Osteoblast (primary cell): Measurements from ENCODE around the gene IL36G. TPM values are rescaled to one million over a fixed set of nuclear protein-coding genes. Genes with fewer than 3 reads are reported as not detected.
A peak's percentile ranks its signal among the peaks of the same experiment; 100 is the strongest.

Experiments used
- DNase-seq: peaks from one replicate; pipeline ENCODE4 v3.0.0; 2011; ENCODE audit warnings: low spot score, mixed read lengths; ENCODE audit not compliant: insufficient read length; ENCODE audit errors: missing footprints
- H2AFZ ChIP-seq: 2 replicates; pipeline ENCODE4 v1.6.0; 2011; ENCODE audit warnings: mild to moderate bottlenecking, low read length
- H3K27ac ChIP-seq: 2 replicates; pipeline ENCODE4 v1.5.1; 2011; ENCODE audit warnings: mild to moderate bottlenecking, low read depth, low read length, moderate library complexity
- H3K27me3 ChIP-seq: 2 replicates; pipeline ENCODE4 v1.6.0; 2012; ENCODE audit warnings: mild to moderate bottlenecking, control low read depth, inconsistent platforms, low read length, moderate library complexity; ENCODE audit not compliant: insufficient read depth
- H3K36me3 ChIP-seq: 2 replicates; pipeline ENCODE4 v1.5.1; 2011; ENCODE audit warnings: mild to moderate bottlenecking, low read length, control low read depth, moderate library complexity; ENCODE audit not compliant: insufficient read depth
- H3K4me1 ChIP-seq: 2 replicates; pipeline ENCODE4 v1.5.1; 2011; ENCODE audit warnings: mild to moderate bottlenecking, low read length, control low read depth, moderate library complexity; ENCODE audit not compliant: insufficient read depth
- H3K4me2 ChIP-seq: 2 replicates; pipeline ENCODE4 v1.6.0; 2011; ENCODE audit warnings: mild to moderate bottlenecking, low read length; ENCODE audit not compliant: insufficient read depth
- H3K4me3 ChIP-seq: fragments of 200-600 bp; sonication (generic); 3 replicates; pipeline ENCODE4 v1.5.1; 2012; ENCODE audit warnings: mild to moderate bottlenecking, low read length, inconsistent platforms; ENCODE audit not compliant: insufficient read depth
- H3K79me2 ChIP-seq: 2 replicates; pipeline ENCODE4 v1.6.0; 2012; ENCODE audit warnings: mild to moderate bottlenecking, low read length, control low read depth, inconsistent platforms; ENCODE audit not compliant: insufficient read depth
- H3K9me3 ChIP-seq: 2 replicates; pipeline ENCODE4 v1.5.1; 2011; ENCODE audit warnings: low read depth, low read length, control low read depth
- H4K20me1 ChIP-seq: 2 replicates; pipeline ENCODE4 v1.6.0; 2012; ENCODE audit warnings: mild to moderate bottlenecking, low read length, control low read depth; ENCODE audit not compliant: insufficient read depth
- CTCF ChIP-seq: IDR thresholded peaks from 2 replicates; pipeline ENCODE4 v1.5.1; 2011; ENCODE audit warnings: mild to moderate bottlenecking, low read depth, low read length, moderate library complexity; ENCODE audit errors: extremely low read depth
- total RNA-seq: library from RNA; depleted of rRNA; stranded (reverse); fragments of >200 nt; gene quantifications from 2 replicates; pipeline ENCODE4 v1.2.3, GENCODE V29; 2012

Gene IL36G
- total RNA-seq, 1 donor: not detected

- Histone ChIP-seq H3K4me2 (no peak overlapping the region), H2AFZ (no peak overlapping the region), H4K20me1 (no peaks in the 10 kb centered on the region), H3K4me3 (no peak overlapping the region), H3K27ac (no peak overlapping the region), H3K79me2 (no peaks in the 10 kb centered on the region), H3K9me3 (no peaks in the 10 kb centered on the region), H3K36me3 (no peaks in the 10 kb centered on the region), H3K27me3 (peaks cover 8% of the 10 kb centered on the region), H3K4me1 (peaks cover 4% of the 10 kb centered on the region)
- no peak for TF ChIP-seq CTCF
- no peak for DNase-seq
These were observed 38.9 kb upstream of the IL36G start for GRCh38 chr2:112938904-112939303.

- Histone ChIP-seq H3K9me3 (no peaks in the 10 kb centered on the region), H3K4me3 (no peak overlapping the region), H3K79me2 (no peaks in the 10 kb centered on the region), H3K4me2 (no peak overlapping the region), H3K36me3 (no peaks in the 10 kb centered on the region), H2AFZ (no peak overlapping the region), H4K20me1 (no peaks in the 10 kb centered on the region), H3K4me1 (peaks cover 4% of the 10 kb centered on the region), H3K27me3 (peaks cover 14% of the 10 kb centered on the region), H3K27ac (no peak overlapping the region)
- DNase-seq: no peak
- no peak for TF ChIP-seq CTCF
These were observed 38.4 kb upstream of the IL36G start for GRCh38 chr2:112939425-112939824.

GRCh38 chr2:112940859-112941625, 36.8 kb upstream of the IL36G start:
- peaks cover 17% of the 10 kb centered on the region for H3K27me3 ChIP-seq
- no peaks in the 10 kb centered on the region for H3K79me2 ChIP-seq
- H4K20me1 ChIP-seq: no peaks in the 10 kb centered on the region
- no peak overlapping the region for H3K4me2 ChIP-seq
- peaks cover 3% of the 10 kb centered on the region for H3K9me3 ChIP-seq
- H3K4me1 ChIP-seq: peaks cover 4% of the 10 kb centered on the region
- H3K4me3 ChIP-seq: no peak overlapping the region
- DNase-seq: no peak
- no peak for TF ChIP-seq CTCF
- H3K36me3 ChIP-seq: no peaks in the 10 kb centered on the region
- no peak overlapping the region for H3K27ac ChIP-seq
- H2AFZ ChIP-seq: no peak overlapping the region

- Histone ChIP-seq H3K4me1 (peaks cover 4% of the 10 kb centered on the region), H3K4me2 (no peak overlapping the region), H3K4me3 (no peak overlapping the region), H4K20me1 (no peaks in the 10 kb centered on the region), H2AFZ (peak overlapping the region; percentile 15), H3K27me3 (peaks cover 26% of the 10 kb centered on the region), H3K27ac (no peak overlapping the region), H3K36me3 (no peaks in the 10 kb centered on the region), H3K9me3 (peaks cover 3% of the 10 kb centered on the region), H3K79me2 (no peaks in the 10 kb centered on the region)
- TF ChIP-seq CTCF: peak; percentile 95
- peak; percentile 69 for DNase-seq
These were observed 35.8 kb upstream of the IL36G start for GRCh38 chr2:112941753-112942653.
